Inferior parietal cortex (tissue), 1 donor: Measurements from ENCODE around the gene FRG2C.
A peak's percentile ranks its signal among the peaks of the same experiment; 100 is the strongest.
"Not testable (repeated sequence)": the region's sequence is repeated elsewhere in the genome, so short reads cannot be mapped to it uniquely, and the experiment has no call there.

Experiments used
- DNase-seq: peaks from one replicate; pipeline ENCODE4 v3.0.0-alpha.2; 2016; ENCODE audit errors: extremely low spot score

The FRG2C gene

GRCh38 chr3:75664028-75664427 lies at the start of gene FRG2C:
Gene FRG2C (plus strand): TSS chr3:75664328. CDS start chr3:75664380, 52 bp downstream.
- DNase-seq: not testable (repeated sequence)

DNA sequence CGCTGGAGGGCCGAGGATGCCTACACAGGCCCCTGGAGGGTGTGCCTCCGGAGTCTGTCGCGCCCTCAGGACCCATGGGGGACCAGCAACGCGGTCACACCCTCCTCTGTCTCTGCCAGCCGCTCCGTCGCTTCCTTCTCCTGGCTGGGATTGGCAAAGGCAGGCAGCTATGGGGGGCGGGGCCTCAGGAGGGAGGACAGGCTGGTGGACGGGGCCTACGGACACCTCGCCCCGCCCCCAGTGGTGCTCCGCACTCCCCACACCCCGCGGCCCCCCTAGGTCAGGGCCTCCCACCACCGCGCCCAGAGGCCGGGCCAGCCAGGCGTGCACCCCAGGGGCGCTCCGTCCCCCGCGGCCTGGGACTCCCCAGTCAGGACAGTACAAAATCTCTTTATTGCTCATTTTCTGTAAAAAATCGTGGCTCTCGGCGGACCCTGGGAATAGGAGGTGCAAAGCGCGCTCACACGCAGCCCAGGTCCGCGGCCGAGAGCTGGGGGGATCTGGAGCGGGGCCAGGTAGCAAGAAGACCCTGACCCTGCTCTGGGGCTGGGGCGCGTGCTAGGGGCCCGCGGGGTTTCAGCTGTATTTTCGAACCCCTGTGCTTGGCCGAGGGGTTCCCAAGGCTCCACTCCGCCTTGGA lies 45.3 kb upstream of the FRG2C start:
- DNase-seq: not testable (repeated sequence)

GRCh38 chr3:75619481-75620031 lies 44.6 kb upstream of the FRG2C start:
- not testable (repeated sequence) for DNase-seq

- DNase-seq: not testable (repeated sequence)
Observed at GRCh38 chr3:75621772-75622171, 42.4 kb upstream of the FRG2C start.

DNA sequence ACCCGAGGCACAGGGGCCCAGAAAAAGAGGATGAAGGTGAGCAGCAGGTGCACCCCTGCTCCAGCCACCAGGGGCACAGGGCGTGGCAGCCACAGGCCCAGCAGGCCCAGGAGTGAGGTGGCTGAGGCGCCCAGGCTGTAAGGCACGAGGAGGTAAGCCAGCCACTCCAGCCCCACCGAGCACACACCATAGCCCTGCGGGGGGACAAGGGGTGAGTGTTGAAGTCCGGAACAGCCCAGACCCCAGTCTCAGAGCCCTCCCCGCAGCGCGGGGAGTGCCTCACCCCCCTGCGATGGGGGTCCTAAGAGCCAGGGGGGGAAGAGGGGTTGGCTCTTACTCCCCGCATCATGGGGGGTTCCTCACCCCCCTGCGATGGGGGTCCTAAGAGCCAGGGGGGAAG lies 40.5 kb upstream of the FRG2C start:
- not testable (repeated sequence) for DNase-seq

GRCh38 chr3:75630887-75631535 lies 33.1 kb upstream of the FRG2C start:
- not testable (repeated sequence) for DNase-seq

- DNase-seq: no peak
Observed at GRCh38 chr3:75631541-75631940, 32.6 kb upstream of the FRG2C start.

GRCh38 chr3:75638947-75639346 lies 25.2 kb upstream of the FRG2C start:
- not testable (repeated sequence) for DNase-seq

DNA sequence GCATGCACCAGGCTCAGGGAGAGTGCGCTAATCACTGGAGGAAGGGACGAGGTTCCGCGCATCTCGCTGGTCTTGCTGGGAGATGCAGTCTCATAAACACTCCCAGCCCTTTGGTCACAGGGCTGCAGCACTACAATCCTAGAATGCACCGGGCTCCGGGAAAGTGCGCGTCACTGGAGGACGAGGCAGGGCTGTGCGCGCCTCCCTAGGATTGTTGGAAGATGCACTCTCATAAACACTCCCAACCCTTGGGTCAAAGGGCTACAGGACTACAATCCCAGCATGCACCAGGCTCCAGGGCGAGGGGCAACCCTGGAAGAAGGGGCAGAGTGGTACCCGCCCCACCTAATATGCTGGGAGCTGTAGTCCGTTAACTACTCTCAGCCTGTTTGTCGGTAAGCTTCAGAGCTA lies 23.0 kb upstream of the FRG2C start:
- DNase-seq: peak; percentile 84

GRCh38 chr3:75643031-75643800 lies 20.9 kb upstream of the FRG2C start:
- DNase-seq: peak; percentile 76

GRCh38 chr3:75645548-75645947 lies 18.6 kb upstream of the FRG2C start:
- DNase-seq: not testable (repeated sequence)

GRCh38 chr3:75650191-75650590 lies 13.9 kb upstream of the FRG2C start:
- DNase-seq: no peak

- DNase-seq: not testable (repeated sequence)
Observed at GRCh38 chr3:75655101-75655904, 8.8 kb upstream of the FRG2C start.

DNA sequence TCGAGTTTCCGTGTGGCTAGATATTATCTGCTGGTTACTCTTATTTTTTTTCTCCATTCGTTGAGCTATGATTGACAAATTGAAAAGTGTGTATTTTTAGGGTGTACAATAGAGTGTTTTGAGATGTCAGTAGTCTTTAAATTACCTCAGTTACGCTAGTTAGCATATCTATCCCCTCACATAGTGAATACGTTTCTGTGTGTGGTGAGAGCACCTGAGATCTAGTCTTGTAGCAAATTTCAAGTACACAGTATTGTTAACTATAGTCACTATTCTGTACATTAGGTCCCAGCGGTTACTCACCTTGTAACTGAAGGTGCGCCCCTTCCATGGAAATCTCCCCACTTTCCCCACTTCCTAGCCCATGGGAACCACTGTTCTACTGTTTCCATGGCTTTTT lies 8.2 kb upstream of the FRG2C start:
- DNase-seq: not testable (repeated sequence)

GRCh38 chr3:75658411-75659107 lies 5.6 kb upstream of the FRG2C start:
- not testable (repeated sequence) for DNase-seq

DNA sequence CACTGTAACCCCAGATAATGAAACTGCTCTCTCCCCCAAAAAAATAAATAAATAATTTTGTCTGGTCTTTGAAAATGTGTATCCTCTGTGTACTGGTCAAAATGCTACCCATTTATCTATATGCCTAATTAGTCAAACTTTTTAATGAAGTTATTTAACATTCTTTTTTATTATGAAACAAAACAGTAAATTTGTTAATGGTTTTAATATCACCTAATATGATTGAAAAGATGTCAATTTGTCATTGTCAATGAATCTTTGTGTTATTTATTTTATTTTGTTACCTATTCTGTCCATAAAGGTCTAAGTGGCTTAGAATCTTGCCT lies 5.1 kb upstream of the FRG2C start:
- not testable (repeated sequence) for DNase-seq

DNA sequence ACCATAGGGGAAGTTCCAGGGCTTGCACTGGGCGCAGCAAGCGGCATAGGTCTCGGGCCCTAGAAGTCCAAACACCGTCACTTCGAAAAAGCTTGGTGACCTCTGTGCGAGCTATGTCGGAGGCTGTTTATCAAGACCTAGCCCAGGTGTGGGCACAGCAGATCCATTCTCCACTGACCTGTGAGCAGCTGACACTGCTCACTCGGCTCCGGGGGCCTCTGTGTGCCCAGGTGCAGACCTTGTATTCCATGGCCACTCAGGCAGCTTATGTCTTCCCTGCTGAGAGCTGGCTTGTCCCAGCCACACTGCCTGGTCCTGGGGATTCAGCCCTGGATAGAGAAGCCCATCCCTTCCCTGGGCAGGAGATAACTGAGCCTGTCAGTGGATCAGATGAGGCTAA lies 1.5 kb downstream of the FRG2C start:
- not testable (repeated sequence) for DNase-seq

DNA sequence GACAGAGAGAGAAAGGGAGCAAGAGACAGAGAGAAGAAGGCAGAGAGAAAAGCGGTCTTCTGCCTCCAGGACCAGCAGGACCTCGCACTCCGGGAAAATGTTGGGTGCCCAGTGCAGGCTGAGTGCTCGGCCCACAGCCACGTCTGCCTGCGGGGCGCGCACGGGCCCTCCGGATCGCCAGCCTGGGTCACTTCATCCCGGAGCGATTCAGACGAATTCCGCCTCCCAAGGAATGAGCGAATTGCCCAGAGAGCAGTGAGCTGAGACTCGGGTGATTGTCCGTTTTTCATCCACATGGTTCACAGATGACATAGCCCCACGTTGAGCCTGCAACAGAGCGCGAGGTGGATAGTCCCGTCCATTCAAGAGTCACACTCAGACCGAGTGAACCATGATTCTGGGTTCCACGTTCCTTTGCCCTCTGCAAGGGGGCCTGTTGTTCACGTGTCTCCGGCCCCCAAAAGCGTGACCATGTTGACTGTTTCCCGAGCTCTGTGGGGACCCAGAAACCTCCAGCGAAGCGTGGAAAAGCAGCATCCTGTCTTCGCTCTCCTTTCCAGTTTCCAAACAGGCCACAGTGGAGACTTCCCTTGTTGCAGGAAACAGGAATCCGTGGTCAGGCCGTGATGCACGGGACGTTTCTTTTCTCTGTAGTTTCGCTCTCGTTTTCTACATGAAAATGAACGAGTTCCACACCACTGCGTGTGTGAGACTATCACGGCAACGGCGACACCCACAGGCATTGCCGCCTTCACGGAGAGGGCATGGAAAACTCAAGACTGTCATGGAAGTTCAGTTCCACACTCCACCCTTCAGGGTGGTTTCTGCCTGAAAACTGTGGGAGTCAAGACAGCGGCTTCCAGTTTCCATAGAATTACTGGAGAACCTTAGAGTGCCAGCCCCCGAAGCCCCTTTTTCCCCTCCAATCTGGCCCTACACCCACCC lies 3.9 kb downstream of the FRG2C start:
- DNase-seq: not testable (repeated sequence)

DNA sequence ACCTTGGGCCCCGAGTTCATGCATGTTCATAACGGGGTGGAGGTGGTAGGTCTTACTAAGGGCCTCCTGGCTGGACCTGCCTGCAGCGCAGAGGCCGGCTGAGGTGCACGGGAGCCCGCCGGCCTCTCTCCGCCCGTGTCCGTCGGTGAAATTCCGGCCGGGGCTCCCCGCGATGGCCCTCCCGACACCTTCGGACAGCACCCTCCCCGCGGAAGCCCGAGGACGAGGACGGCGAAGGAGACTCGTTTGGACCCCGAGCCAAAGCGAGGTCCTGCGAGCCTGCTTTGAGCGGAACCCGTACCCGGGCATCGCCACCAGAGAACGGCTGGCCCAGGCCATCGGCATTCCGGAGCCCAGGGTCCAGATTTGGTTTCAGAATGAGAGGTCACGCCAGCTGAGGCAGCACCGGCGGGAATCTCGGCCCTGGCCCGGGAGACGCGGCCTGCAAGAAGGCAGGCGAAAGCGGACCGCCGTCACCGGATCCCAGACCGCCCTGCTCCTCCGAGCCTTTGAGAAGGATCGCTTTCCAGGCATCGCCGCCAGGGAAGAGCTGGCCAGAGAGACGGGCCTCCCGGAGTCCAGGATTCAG lies 4.7 kb downstream of the FRG2C start:
- DNase-seq: not testable (repeated sequence)
